ENCODE measurements around the gene FERMT3.

GRCh38 chr11:64263021-64263946 is 56.8 kb downstream of the FERMT3 start:
- TF ChIP-seq POLR2AphosphoS5 (IDR thresholded peaks at IDR 0.05; ENCODE audit: low read depth, low read length) (no peak), REST (IDR thresholded peaks at IDR 0.05; ENCODE audit: insufficient read depth in 1 of 2, low read depth in 2 of 2, low read length in 2 of 2) (no peak), TAF1 (IDR thresholded peaks at IDR 0.05; ENCODE audit: borderline replicate concordance, insufficient read depth, low read length) (no peak), SIN3A (IDR thresholded peaks at IDR 0.05; ENCODE audit: borderline replicate concordance, insufficient read depth, low read length) (no peak), FOXP2 (optimal IDR thresholded peaks at IDR 0.05; ENCODE audit: borderline replicate concordance, extremely low read depth, extremely low read length, insufficient read depth) (no peak)
